PFSK-1 (cell line): ENCODE data around the gene GJE1. TPM values are rescaled to one million over a fixed set of nuclear protein-coding genes. Genes with fewer than 3 reads are reported as not detected.

ENCODE experiments used
- FOXP2 ChIP-seq: optimal IDR thresholded peaks from 2 replicates; pipeline ENCODE3; 2011; ENCODE audit warnings: borderline replicate concordance, control low read depth, inconsistent platforms; ENCODE audit not compliant: insufficient read depth; ENCODE audit errors: extremely low read length, extremely low read depth
- POLR2AphosphoS5 ChIP-seq: IDR thresholded peaks from 2 replicates; pipeline ENCODE4 v1.6.1; 2012; ENCODE audit warnings: low read depth, mild to moderate bottlenecking, control low read depth, low read length, moderate library complexity
- REST ChIP-seq, 2 experiments: IDR thresholded peaks; 2 replicates each; pipeline versions ENCODE4 v1.6.1 to v1.8.0; 2011 to 2012; ENCODE audit warnings: low read depth in 2 of 2, low read length in 2 of 2, control low read depth in 1 of 2, inconsistent platforms in 1 of 2, mild to moderate bottlenecking in 1 of 2, moderate library complexity in 1 of 2; ENCODE audit not compliant: insufficient read depth in 1 of 2
- SIN3A ChIP-seq: IDR thresholded peaks from 2 replicates; pipeline ENCODE4 v1.6.1; 2012; ENCODE audit warnings: mild to moderate bottlenecking, low read length, moderate library complexity, borderline replicate concordance; ENCODE audit not compliant: insufficient read depth
- TAF1 ChIP-seq: IDR thresholded peaks from 2 replicates; pipeline ENCODE4 v1.6.1; 2012; ENCODE audit warnings: low read length, control low read depth, borderline replicate concordance; ENCODE audit not compliant: insufficient read depth
- polyA plus RNA-seq: library from polyadenylated mRNA; unstranded; fragments of >200 nt; gene quantifications from one replicate; pipeline ENCODE4 v1.2.1, GENCODE V29; 2012; ENCODE audit warnings: low read depth, missing spikeins; ENCODE audit not compliant: insufficient read length

GJE1 gene
- polyA plus RNA-seq = not detected

GRCh38 chr6:142132625-142133024 lies at the start of gene GJE1:
Gene GJE1 (plus strand): TSS chr6:142132925. CDS start chr6:142133159, 234 bp downstream.
- TF ChIP-seq FOXP2 = no peak

GRCh38 chr6:142087950-142088857 lies 44.5 kb upstream of the GJE1 start:
- no peak for TF ChIP-seq REST (IDR thresholded peaks at IDR 0.05; ENCODE audit: insufficient read depth in 1 of 2, low read depth in 2 of 2, low read length in 2 of 2)
- TF ChIP-seq SIN3A = no peak
- TF ChIP-seq TAF1 = no peak
- TF ChIP-seq POLR2AphosphoS5 = no peak
- no peak for TF ChIP-seq FOXP2

- peak; percentile 72 to 89 for TF ChIP-seq REST (IDR thresholded peaks at IDR 0.05; ENCODE audit: insufficient read depth in 1 of 2, low read depth in 2 of 2, low read length in 2 of 2)
- no peak for TF ChIP-seq FOXP2
- TF ChIP-seq POLR2AphosphoS5 = no peak
Measured at GRCh38 chr6:142088858-142089216, 43.9 kb upstream of the GJE1 start.

DNA sequence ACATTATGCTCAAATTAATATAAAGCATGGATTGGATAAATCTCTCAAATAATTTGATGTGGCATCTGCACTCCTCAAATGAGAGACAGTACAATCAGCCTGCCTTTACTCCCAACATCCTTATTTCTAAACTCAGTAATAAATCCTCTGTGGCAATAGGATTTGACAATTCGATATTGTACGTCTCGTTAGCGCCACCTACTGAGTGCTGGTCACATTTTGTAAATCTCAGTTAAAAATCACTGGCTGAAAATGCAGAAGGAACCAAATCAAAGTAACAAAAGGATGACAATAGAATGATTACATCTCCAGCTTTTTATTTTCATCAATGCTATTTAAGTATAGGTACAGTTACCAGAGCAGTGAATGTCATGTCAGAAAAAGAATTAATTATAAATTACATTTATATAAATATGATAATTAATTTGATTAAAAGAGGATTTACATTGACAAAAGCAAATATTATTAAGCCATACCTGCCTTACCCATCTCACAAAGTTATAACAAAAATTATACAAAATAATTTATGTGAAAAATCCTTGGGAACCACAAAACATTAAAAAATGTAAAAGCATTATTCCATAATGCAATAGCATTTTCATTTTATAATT lies 20.2 kb upstream of the GJE1 start:
- TF ChIP-seq REST (IDR thresholded peaks at IDR 0.05; ENCODE audit: insufficient read depth in 1 of 2, low read depth in 2 of 2, low read length in 2 of 2) (no peak), SIN3A (no peak), TAF1 (no peak)

GRCh38 chr6:142117366-142117765 lies 15.4 kb upstream of the GJE1 start:
- TF ChIP-seq FOXP2 (no peak), TAF1 (no peak), SIN3A (no peak), REST (IDR thresholded peaks at IDR 0.05; ENCODE audit: insufficient read depth in 1 of 2, low read depth in 2 of 2, low read length in 2 of 2) (no peak), POLR2AphosphoS5 (no peak)
